Glomerular visceral epithelial cell (primary cell): ENCODE results near the gene STARD3.
A peak's percentile ranks its signal among the peaks of the same experiment; 100 is the strongest.
"Not testable (repeated sequence)": the region's sequence is repeated elsewhere in the genome, so short reads cannot be mapped to it uniquely, and the experiment has no call there.

Source experiments
- DNase-seq: peaks from one replicate; pipeline ENCODE4 v3.0.0-alpha.2; 2016; ENCODE audit errors: extremely low spot score

STARD3 gene

GRCh38 chr17:39695089-39695474, 58.1 kb downstream of the STARD3 start:
- DNase-seq: peak; percentile 37

GRCh38 chr17:39696731-39697130, 59.8 kb downstream of the STARD3 start:
- no peak for DNase-seq

GRCh38 chr17:39697961-39698360, 61.0 kb downstream of the STARD3 start:
- DNase-seq: no peak

- DNase-seq: not testable (repeated sequence)
Observed at GRCh38 chr17:39699157-39699817, 62.3 kb downstream of the STARD3 start.

- DNase-seq: peak; percentile 80
Observed at GRCh38 chr17:39699818-39700147, 62.8 kb downstream of the STARD3 start, which contains the start of gene ERBB2. ERBB2 (plus strand) TSS chr17:39700064; CDS start chr17:39700239, 175 bp downstream.

GRCh38 chr17:39700148-39700987, 63.4 kb downstream of the STARD3 start:
- DNase-seq: peak; percentile 25

GRCh38 chr17:39701012-39701783, 64.3 kb downstream of the STARD3 start:
- no peak for DNase-seq

- no peak for DNase-seq
Observed at GRCh38 chr17:39701784-39702422, 65.0 kb downstream of the STARD3 start.

GRCh38 chr17:39702901-39703893, 66.3 kb downstream of the STARD3 start:
- no peak for DNase-seq

- no peak for DNase-seq
Observed at GRCh38 chr17:39703913-39704312, 67.0 kb downstream of the STARD3 start.

GRCh38 chr17:39704821-39705551, 68.0 kb downstream of the STARD3 start:
- no peak for DNase-seq

GRCh38 chr17:39705786-39706348, 68.9 kb downstream of the STARD3 start:
- DNase-seq: no peak

GRCh38 chr17:39706383-39706782, 69.4 kb downstream of the STARD3 start:
- no peak for DNase-seq

GRCh38 chr17:39706921-39707337, 70.0 kb downstream of the STARD3 start:
- DNase-seq: no peak

GRCh38 chr17:39709319-39709997, 72.5 kb downstream of the STARD3 start:
- no peak for DNase-seq

GRCh38 chr17:39709998-39710964, 73.3 kb downstream of the STARD3 start:
- DNase-seq: no peak

- DNase-seq: not testable (repeated sequence)
Observed at GRCh38 chr17:39711071-39711470, 74.1 kb downstream of the STARD3 start.

GRCh38 chr17:39711851-39712250, 74.9 kb downstream of the STARD3 start:
- no peak for DNase-seq
